HepG2 (cell line): ENCODE measurements around the gene KLHL40. TPM values are rescaled to one million over a fixed set of nuclear protein-coding genes. Genes with fewer than 3 reads are reported as not detected.

ENCODE experiments used
- ATAC-seq: fragments of 200-7000 bp; cut with Tn5 transposase; 3 replicates; pipeline ENCODE4 v1.9.1; 2020; ENCODE audit warnings: mild to moderate bottlenecking, moderate library complexity
- BruUV-seq: library from RNA; stranded (reverse); fragments of 400-500 nt; replicated peaks from 2 replicates; lab custom pipeline; 2021; lab: Mats Ljungman, UMichigan
- CTCF ChIA-PET: fragments of 300-600 bp; formaldehyde crosslinking; extraction: SDS; loops from one replicate; lab custom pipeline; 2021; ENCODE audit warnings: low total read pairs, inconsistent platforms, low intra/inter-chr PET ratio; lab: Yijun Ruan, JAX
- POLR2A ChIA-PET: fragments of 350-600 bp; sonication (Branson Sonifier 250); formaldehyde crosslinking; loops from one replicate; lab custom pipeline; 2020; ENCODE audit warnings: antibody characterized with exemption, inconsistent platforms; lab: Yijun Ruan, JAX
- DNase-seq: peaks from one replicate; pipeline ENCODE4 v3.0.0-alpha.2; 2015; ENCODE audit warnings: low spot score
- FAIRE-seq: peaks from 3 replicates; lab custom pipeline; 2011; peaks lifted over from hg19 to GRCh38; lab: Jason Lieb, UNC
- H2AFZ ChIP-seq: one replicate; pipeline ENCODE4 v1.6.1; 2011; ENCODE audit warnings: low read length, inconsistent platforms
- H3K27ac ChIP-seq: fragments of 300-600 bp; 3 replicates; pipeline ENCODE4 v1.8.0; 2011; ENCODE audit warnings: mixed run types, mild to moderate bottlenecking, mixed read lengths, low read length, inconsistent platforms; ENCODE audit not compliant: insufficient read depth; ENCODE audit errors: extremely low read length
- H3K27me3 ChIP-seq, 2 experiments: fragments of 200-600 bp in 1 of 2; 2 replicates in 1 of 2; 3 replicates in 1 of 2; pipeline versions ENCODE4 v1.6.0 to v1.8.0; 2011; ENCODE audit warnings: low read length in 2 of 2, mild to moderate bottlenecking in 2 of 2, moderate library complexity in 2 of 2, inconsistent platforms in 1 of 2; ENCODE audit not compliant: insufficient read depth in 2 of 2, control insufficient read depth in 1 of 2
- H3K36me3 ChIP-seq, 2 experiments: fragments of 200-600 bp in 1 of 2; replicated peaks in 1 of 2; 2 replicates in 1 of 2; 3 replicates in 1 of 2; pipeline versions ENCODE4 v1.5.1 to v1.8.0; 2011; ENCODE audit warnings: low read length in 2 of 2, inconsistent platforms in 1 of 2; ENCODE audit not compliant: insufficient read depth in 2 of 2, control insufficient read depth in 1 of 2
- H3K4me1 ChIP-seq: 2 replicates; pipeline ENCODE4 v1.5.1; 2012; ENCODE audit warnings: low read length, inconsistent platforms; ENCODE audit not compliant: insufficient read depth
- H3K4me2 ChIP-seq: 2 replicates; pipeline ENCODE4 v1.6.0; 2011; ENCODE audit warnings: low read depth, low read length, inconsistent platforms
- H3K4me3 ChIP-seq, 3 experiments: fragments of 200-600 bp in 1 of 3; sonication (generic), shearing (Covaris generic) in 1 of 3; replicated peaks in 1 of 3; 2 replicates each; pipeline ENCODE4 v1.5.1; 2011 to 2016; ENCODE audit warnings: low read length in 3 of 3, inconsistent platforms in 2 of 3, low read depth in 2 of 3, mild to moderate bottlenecking in 2 of 3, control low read depth in 1 of 3, mixed read lengths in 1 of 3; ENCODE audit not compliant: insufficient read depth in 1 of 3
- H3K79me2 ChIP-seq: one replicate; pipeline ENCODE4 v1.6.1; 2011; ENCODE audit warnings: low read length, inconsistent platforms; ENCODE audit not compliant: insufficient read depth
- H3K9ac ChIP-seq: 2 replicates; pipeline ENCODE4 v1.6.0; 2011; ENCODE audit warnings: mild to moderate bottlenecking, low read depth, low read length, inconsistent platforms; ENCODE audit not compliant: insufficient read depth
- H3K9me3 ChIP-seq: 2 replicates; pipeline ENCODE4 v1.5.1; 2012; ENCODE audit warnings: mild to moderate bottlenecking, low read length
- H4K20me1 ChIP-seq: 2 replicates; pipeline ENCODE4 v1.6.0; 2011; ENCODE audit warnings: inconsistent platforms, mild to moderate bottlenecking, low read length, moderate library complexity; ENCODE audit not compliant: insufficient read depth
- HNRNPH1 ChIP-seq: fragments of 200-400 bp; formaldehyde crosslinking; optimal IDR thresholded peaks from 2 replicates; pipeline ENCODE3; 2017; ENCODE audit warnings: mild to moderate bottlenecking, low read depth, low read length
- KDM4B ChIP-seq: sonication (generic); formaldehyde crosslinking; IDR thresholded peaks from 2 replicates; pipeline ENCODE4 v1.4.0; 2020; ENCODE audit warnings: missing genetic modification reagents
- MTA1 ChIP-seq: sonication (generic); formaldehyde crosslinking; IDR thresholded peaks from 2 replicates; pipeline ENCODE4 v1.4.0; 2020; ENCODE audit warnings: missing genetic modification reagents, mild to moderate bottlenecking, borderline replicate concordance
- NFIC ChIP-seq: IDR thresholded peaks from 2 replicates; pipeline ENCODE4 v1.6.1; 2012; ENCODE audit warnings: mild to moderate bottlenecking, low read length, inconsistent platforms
- SRSF4 ChIP-seq: fragments of 200-400 bp; formaldehyde crosslinking; IDR thresholded peaks from one replicate; pipeline ENCODE4 v1.6.1; 2018; ENCODE audit warnings: mild to moderate bottlenecking, low read depth, low read length, moderate library complexity; ENCODE audit not compliant: poor library complexity, severe bottlenecking
- ZNF12 ChIP-seq: sonication (generic); formaldehyde crosslinking; IDR thresholded peaks from 2 replicates; pipeline ENCODE4 v1.5.0; 2020; ENCODE audit warnings: missing genetic modification reagents
- ZNF577 ChIP-seq: sonication (generic); formaldehyde crosslinking; IDR thresholded peaks from 2 replicates; pipeline ENCODE4 v1.4.0; 2020; ENCODE audit warnings: mild to moderate bottlenecking, low read depth, missing genetic modification reagents, borderline replicate concordance
- ZNF776 ChIP-seq: sonication (generic); formaldehyde crosslinking; IDR thresholded peaks from 2 replicates; pipeline ENCODE4 v1.4.0; 2020; ENCODE audit warnings: mild to moderate bottlenecking, missing genetic modification reagents
- ZSCAN29 ChIP-seq: sonication (generic); formaldehyde crosslinking; conservative IDR thresholded peaks from 2 replicates; pipeline ENCODE4 v1.4.0; 2020; ENCODE audit warnings: mild to moderate bottlenecking, missing genetic modification reagents
- WGBS: methylation state at CpG from one replicate; pipeline ENCODE4 v1.1.6; 2017; ENCODE audit warnings: low lambda C conversion rate; 5-methylcytosine and 5-hydroxymethylcytosine counted together
- in situ Hi-C: cut with HindIII; loops from 2 replicates; pipeline ENCODE4 v1.10.0; 2017; ENCODE audit warnings: low pct_unique_long_range_greater_than_20kb; ENCODE audit not compliant: extremely low pct_ligation_motif_present
- intact Hi-C: fragments of 100-400 bp; cut with micrococcal nuclease; formaldehyde crosslinking; loops from one replicate; pipeline ENCODE4 v1.10.0; 2022; ENCODE audit not compliant: unreplicated experiment
- polyA plus RNA-seq, 8 experiments: library from polyadenylated mRNA; depleted of rRNA in 3 of 8; stranded (reverse) in 7 of 8; unstranded in 1 of 8; fragments of >200 nt; fragmentation: Illumina TruSeq in 4 of 8; extraction: Trizol in 4 of 8; gene quantifications; 2 replicates each; pipeline versions ENCODE4 v1.2.1 to v1.2.3, GENCODE V29; 2011 to 2016; ENCODE audit warnings: low read depth in 4 of 8, missing spikeins in 1 of 8, mixed read lengths in 1 of 8; ENCODE audit not compliant: insufficient read depth in 1 of 8
- total RNA-seq, 5 experiments: library from RNA; depleted of rRNA; stranded (reverse); fragments of >200 nt; fragmentation: Illumina TruSeq; extraction: Trizol; gene quantifications; 2 replicates each; pipeline ENCODE4 v1.2.3, GENCODE V29; 2016; ENCODE audit warnings: low read depth in 1 of 5
- TF ChIP-seq, protein P1 (sequence below): sonication (generic); formaldehyde crosslinking; conservative IDR thresholded peaks from 2 replicates; pipeline ENCODE4 v1.8.0; 2022; ENCODE audit warnings: low read depth, missing genetic modification reagents
- TF ChIP-seq, protein P2 (sequence below): sonication (generic); formaldehyde crosslinking; IDR thresholded peaks from 2 replicates; pipeline ENCODE4 v1.4.0; 2020; ENCODE audit warnings: missing genetic modification reagents, borderline replicate concordance
- TF ChIP-seq, protein P3 (sequence below): sonication (generic); formaldehyde crosslinking; IDR thresholded peaks from 2 replicates; pipeline ENCODE4 v1.5.1; 2020; ENCODE audit warnings: mild to moderate bottlenecking, missing genetic modification reagents

KLHL40 gene
- total and polyA plus RNA-seq, 2 of the 13 experiments (the other 11 are each of a cell fraction or from before 2014, with no cell fraction given) = not detected

DNA sequence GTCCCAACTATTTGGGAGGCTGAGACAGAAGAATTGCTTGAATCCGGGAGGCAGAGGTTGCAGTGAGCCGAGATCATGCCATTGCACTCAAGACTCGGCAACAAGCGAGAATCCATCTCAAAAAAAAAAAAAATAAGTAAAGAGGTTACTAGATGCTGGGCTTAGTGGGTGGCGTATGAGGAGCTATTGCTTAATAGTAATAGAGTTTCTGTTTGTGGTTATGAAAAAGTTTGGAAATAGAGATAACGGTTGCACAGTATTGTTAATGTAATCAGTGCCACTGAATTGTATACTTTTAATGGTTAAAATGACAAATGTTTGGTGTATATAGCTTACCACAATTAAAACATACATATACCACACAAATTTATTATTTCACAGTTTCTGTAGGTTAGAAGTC is 32.0 kb downstream of the KLHL40 start:
- Histone ChIP-seq H3K79me2 (no peaks in the 10 kb centered on the region), H2AFZ (no peak overlapping the region), H3K4me1 (peaks cover 13% of the 10 kb centered on the region), H4K20me1 (no peaks in the 10 kb centered on the region), H3K9me3 (no peaks in the 10 kb centered on the region), H3K4me3 (no peak overlapping the region), H3K36me3 (no peaks in the 10 kb centered on the region), H3K9ac (no peak overlapping the region), H3K4me2 (no peak overlapping the region), H3K27ac (no peak overlapping the region)
- FAIRE-seq (no peak), DNase-seq (no peak), ATAC-seq (no peak)
- ChIA-PET CTCF (no interaction called here), POLR2A (no interaction called here)
- intact Hi-C loops (no loop called here), in situ Hi-C loops (no loop called here)
- 43% methylated on average over 6 of the region's 6 CpGs for WGBS
- no TSS peak for BruUV-seq
- no peak for TF ChIP-seq SRSF4
- TF ChIP-seq, protein P1, sequence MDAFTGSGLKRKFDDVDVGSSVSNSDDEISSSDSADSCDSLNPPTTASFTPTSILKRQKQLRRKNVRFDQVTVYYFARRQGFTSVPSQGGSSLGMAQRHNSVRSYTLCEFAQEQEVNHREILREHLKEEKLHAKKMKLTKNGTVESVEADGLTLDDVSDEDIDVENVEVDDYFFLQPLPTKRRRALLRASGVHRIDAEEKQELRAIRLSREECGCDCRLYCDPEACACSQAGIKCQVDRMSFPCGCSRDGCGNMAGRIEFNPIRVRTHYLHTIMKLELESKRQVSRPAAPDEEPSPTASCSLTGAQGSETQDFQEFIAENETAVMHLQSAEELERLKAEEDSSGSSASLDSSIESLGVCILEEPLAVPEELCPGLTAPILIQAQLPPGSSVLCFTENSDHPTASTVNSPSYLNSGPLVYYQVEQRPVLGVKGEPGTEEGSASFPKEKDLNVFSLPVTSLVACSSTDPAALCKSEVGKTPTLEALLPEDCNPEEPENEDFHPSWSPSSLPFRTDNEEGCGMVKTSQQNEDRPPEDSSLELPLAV (CRISPR knock-in tag) = no peak
- TF ChIP-seq, protein P2, sequence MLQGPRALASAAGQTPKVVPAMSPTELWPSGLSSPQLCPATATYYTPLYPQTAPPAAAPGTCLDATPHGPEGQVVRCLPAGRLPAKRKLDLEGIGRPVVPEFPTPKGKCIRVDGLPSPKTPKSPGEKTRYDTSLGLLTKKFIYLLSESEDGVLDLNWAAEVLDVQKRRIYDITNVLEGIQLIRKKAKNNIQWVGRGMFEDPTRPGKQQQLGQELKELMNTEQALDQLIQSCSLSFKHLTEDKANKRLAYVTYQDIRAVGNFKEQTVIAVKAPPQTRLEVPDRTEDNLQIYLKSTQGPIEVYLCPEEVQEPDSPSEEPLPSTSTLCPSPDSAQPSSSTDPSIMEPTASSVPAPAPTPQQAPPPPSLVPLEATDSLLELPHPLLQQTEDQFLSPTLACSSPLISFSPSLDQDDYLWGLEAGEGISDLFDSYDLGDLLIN (CRISPR knock-in tag) = no peak
- TF ChIP-seq ZNF577 (CRISPR knock-in tag) = no peak
- no peak for TF ChIP-seq NFIC
- TF ChIP-seq, all 625 proteins: peak for 0
- no peaks in the 10 kb centered on the region; a peak in 2 of 5 replicates for H3K27me3 ChIP-seq

DNA sequence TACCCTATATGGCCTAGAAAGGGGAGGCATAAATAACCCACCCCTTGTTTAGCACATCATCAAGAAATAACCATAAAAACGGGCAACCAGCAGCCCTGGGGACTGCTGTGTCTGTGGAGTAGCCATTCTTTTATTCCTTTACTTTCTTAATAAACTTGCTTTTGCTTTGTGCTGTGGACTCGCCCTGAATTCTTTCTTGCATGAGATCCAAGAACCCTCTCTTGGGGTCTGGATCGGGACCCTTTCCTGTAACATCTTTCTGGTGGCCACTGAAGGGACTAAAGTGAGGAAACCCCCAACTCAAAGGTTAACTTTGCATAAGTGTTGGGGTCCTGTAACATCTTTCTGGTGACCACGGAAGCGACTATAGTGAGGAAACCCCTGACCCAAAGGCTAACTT is 33.0 kb downstream of the KLHL40 start:
- Histone ChIP-seq H3K4me2 (no peak overlapping the region), H3K36me3 (no peaks in the 10 kb centered on the region), H3K79me2 (no peaks in the 10 kb centered on the region), H2AFZ (no peak overlapping the region), H3K27me3 (no peaks in the 10 kb centered on the region; a peak in 2 of 5 replicates), H3K4me3 (no peak overlapping the region), H4K20me1 (no peaks in the 10 kb centered on the region), H3K9me3 (no peaks in the 10 kb centered on the region), H3K4me1 (peaks cover 13% of the 10 kb centered on the region), H3K27ac (no peak overlapping the region), H3K9ac (no peak overlapping the region)
- ChIA-PET CTCF (no interaction called here), POLR2A (no interaction called here)
- BruUV-seq = no TSS peak
- intact Hi-C loops = no loop called here
- in situ Hi-C loops = no loop called here
- DNase-seq = no peak
- no peak for FAIRE-seq
- no peak for ATAC-seq
- WGBS = 53% methylated on average over 5 of the region's 5 CpGs
- no peak for TF ChIP-seq KDM4B (CRISPR knock-in tag)
- TF ChIP-seq ZSCAN29 (CRISPR knock-in tag) = no peak
- TF ChIP-seq MTA1 (CRISPR knock-in tag) = no peak
- no peak for TF ChIP-seq ZNF12
- no peak for TF ChIP-seq HNRNPH1
- TF ChIP-seq, protein P3, sequence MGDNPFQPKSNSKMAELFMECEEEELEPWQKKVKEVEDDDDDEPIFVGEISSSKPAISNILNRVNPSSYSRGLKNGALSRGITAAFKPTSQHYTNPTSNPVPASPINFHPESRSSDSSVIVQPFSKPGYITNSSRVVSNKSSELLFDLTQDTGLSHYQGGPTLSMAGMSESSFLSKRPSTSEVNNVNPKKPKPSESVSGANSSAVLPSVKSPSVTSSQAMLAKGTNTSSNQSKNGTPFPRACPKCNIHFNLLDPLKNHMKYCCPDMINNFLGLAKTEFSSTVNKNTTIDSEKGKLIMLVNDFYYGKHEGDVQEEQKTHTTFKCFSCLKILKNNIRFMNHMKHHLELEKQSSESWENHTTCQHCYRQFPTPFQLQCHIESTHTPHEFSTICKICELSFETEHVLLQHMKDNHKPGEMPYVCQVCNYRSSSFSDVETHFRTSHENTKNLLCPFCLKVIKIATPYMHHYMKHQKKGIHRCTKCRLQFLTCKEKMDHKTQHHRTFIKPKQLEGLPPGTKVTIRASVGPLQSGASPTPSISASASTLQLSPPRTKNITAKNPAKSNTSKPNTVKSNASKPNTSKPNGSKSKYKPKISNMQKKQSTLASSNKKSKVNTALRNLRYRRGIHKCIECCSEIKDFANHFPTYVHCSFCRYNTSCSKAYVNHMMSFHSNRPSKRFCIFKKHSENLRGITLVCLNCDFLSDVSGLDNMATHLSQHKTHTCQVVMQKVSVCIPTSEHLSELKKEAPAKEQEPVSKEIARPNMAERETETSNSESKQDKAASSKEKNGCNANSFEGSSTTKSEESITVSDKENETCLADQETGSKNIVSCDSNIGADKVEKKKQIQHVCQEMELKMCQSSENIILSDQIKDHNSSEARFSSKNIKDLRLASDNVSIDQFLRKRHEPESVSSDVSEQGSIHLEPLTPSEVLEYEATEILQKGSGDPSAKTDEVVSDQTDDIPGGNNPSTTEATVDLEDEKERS (CRISPR knock-in tag) = no peak
- no peak for TF ChIP-seq ZNF776 (CRISPR knock-in tag)
